ENCODE data around the gene ZNF750. TPM values are rescaled to one million over a fixed set of nuclear protein-coding genes. Genes with fewer than 3 reads are reported as not detected.
A peak's percentile ranks its signal among the peaks of the same experiment; 100 is the strongest.

ZNF750 gene
- total and polyA plus RNA-seq, 3 donors from 2014 or later = 0.21 to 0.63 (median 0.50) TPM

- Histone ChIP-seq H3K27ac (peak overlapping the region in 1 of 2 donors; percentile 73), H3K4me1 (peaks cover 17% of the 10 kb centered on the region), H3K27me3 (no peaks in the 10 kb centered on the region), H3K9me3 (no peaks in the 10 kb centered on the region), H3K4me3 (no peak overlapping the region), H3K36me3 (ENCODE audit: low read depth, missing control alignments) (no peaks in the 10 kb centered on the region)
- peak; percentile 75 for DNase-seq
- 46 to 55% methylated on average over 14 of the region's 14 CpGs for WGBS, 2 donors
- TF ChIP-seq CTCF (IDR thresholded peaks at IDR 0.05) = peak in 2 of 3 experiments; percentile 15 to 25
- no peak for TF ChIP-seq POLR2A (IDR thresholded peaks at IDR 0.05)
- intact Hi-C loops (cut with DNase I; ENCODE audit: low total_unique reads) = no loop called here
These were observed 37.0 kb upstream of the ZNF750 start for GRCh38 chr17:82876602-82877379.

- Histone ChIP-seq H3K4me3 (no peak overlapping the region), H3K36me3 (ENCODE audit: low read depth, missing control alignments) (no peaks in the 10 kb centered on the region), H3K27ac (peak overlapping the region in 1 of 2 donors; percentile 73), H3K9me3 (no peaks in the 10 kb centered on the region), H3K4me1 (peaks cover 13% of the 10 kb centered on the region), H3K27me3 (no peaks in the 10 kb centered on the region)
- DNase-seq = no peak
- intact Hi-C loops (cut with DNase I; ENCODE audit: low total_unique reads) = no loop called here
- WGBS, 2 donors = 70 to 81% methylated on average over 18 of the region's 18 CpGs
- TF ChIP-seq POLR2A (IDR thresholded peaks at IDR 0.05) = no peak
- TF ChIP-seq CTCF (IDR thresholded peaks at IDR 0.05) = no peak
These were observed 36.3 kb upstream of the ZNF750 start for GRCh38 chr17:82876149-82876548.

GRCh38 chr17:82875407-82875856 lies 35.6 kb upstream of the ZNF750 start:
- Histone ChIP-seq H3K4me3 (no peak overlapping the region), H3K27ac (no peak overlapping the region), H3K27me3 (no peaks in the 10 kb centered on the region), H3K36me3 (ENCODE audit: low read depth, missing control alignments) (no peaks in the 10 kb centered on the region), H3K4me1 (peaks cover 9% of the 10 kb centered on the region), H3K9me3 (no peaks in the 10 kb centered on the region)
- TF ChIP-seq POLR2A (IDR thresholded peaks at IDR 0.05) (no peak), CTCF (IDR thresholded peaks at IDR 0.05) (no peak)
- WGBS, 2 donors = 89 to 93% methylated on average over 16 to 19 of the region's 19 CpGs
- intact Hi-C loops (cut with DNase I; ENCODE audit: low total_unique reads) = no loop called here
- DNase-seq = no peak

GRCh38 chr17:82874011-82874835 lies 34.4 kb upstream of the ZNF750 start:
- WGBS, 2 donors = 88 to 94% methylated on average over 12 to 33 of the region's 34 CpGs
- no peaks in the 10 kb centered on the region for H3K36me3 ChIP-seq (ENCODE audit: low read depth, missing control alignments)
- no peaks in the 10 kb centered on the region for H3K27me3 ChIP-seq
- intact Hi-C loops (cut with DNase I; ENCODE audit: low total_unique reads) = no loop called here
- no peak for TF ChIP-seq CTCF (IDR thresholded peaks at IDR 0.05)
- no peak overlapping the region for H3K27ac ChIP-seq
- H3K4me1 ChIP-seq = peaks cover 9% of the 10 kb centered on the region
- no peak for DNase-seq
- H3K9me3 ChIP-seq = no peaks in the 10 kb centered on the region
- no peak overlapping the region for H3K4me3 ChIP-seq
